Stimulated activated CD4-positive, alpha-beta T cell treated with anti-CD3 and anti-CD28 coated beads, Interleukin-12 subunit alpha, Interleukin-12 subunit beta, amount 100 ng/mL, for 48 hours (primary cell): Measurements from ENCODE around the gene RTKN.

Experiments
- DNase-seq, 3 donors: peaks; one replicate each; pipeline ENCODE4 v3.0.0-alpha.2; 2020; ENCODE audit warnings: low read depth in 2 of 3, low spot score in 1 of 3

Gene RTKN

DNA sequence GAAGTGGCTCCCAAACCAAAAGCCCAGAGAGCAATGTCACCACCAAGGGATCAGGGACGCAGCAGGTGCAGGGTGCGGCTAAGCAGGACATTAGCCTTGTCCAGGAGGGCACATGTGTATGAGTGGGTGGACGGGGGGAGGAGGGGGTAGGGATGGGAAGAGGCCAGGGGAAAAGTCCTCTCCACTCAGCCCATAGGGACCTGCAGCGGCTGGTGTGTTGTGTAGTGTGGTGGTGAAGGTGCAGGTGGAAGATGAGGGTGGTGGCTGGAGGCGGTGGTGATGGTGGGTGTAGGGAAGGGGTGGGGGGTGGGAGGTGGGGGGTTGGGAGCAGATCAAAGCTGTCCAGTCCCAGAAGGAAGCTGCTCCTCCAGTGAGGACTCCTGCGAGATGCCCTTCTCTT, 24.0 kb downstream of the RTKN start:
- DNase-seq, result no peak

DNA sequence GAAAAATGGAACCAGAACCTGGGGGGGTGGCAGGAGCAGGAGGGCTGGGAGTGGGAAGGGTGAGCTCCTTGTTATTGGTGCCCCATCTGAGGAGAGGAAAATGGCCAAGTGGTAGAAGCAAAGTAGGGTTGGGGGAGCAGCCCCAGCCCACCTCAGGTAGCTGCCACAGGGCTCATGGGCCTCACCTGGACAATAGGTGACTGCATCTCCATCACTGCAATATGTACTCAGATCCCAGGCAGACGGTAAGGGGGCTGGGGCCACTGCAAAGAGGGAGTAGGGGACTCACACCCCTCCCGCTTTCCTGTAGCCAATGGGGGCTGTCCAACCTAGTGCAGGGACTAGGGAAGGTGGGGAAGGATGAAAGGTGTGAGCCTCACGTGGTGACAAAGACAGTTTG, 24.5 kb downstream of the RTKN start:
- no peak for DNase-seq

DNA sequence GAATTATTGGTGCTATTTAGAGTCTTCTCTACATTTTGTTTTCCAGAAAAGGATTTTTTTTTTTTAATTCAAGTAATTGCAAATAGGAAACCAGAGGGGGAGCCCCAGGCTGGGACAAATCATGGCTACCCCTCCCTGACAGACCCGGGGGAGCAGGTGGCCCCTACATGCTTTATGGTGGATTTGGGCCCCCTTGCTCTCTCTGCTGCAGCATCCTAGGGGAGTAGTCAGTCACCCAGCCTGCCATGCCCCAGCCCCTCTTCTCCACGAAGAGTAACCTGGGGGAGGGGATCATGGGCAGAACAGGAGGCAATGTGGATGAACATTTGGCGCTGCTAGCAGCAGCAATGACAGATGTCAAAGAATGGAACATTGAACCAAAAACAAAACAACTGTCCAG, 25.0 kb downstream of the RTKN start:
- DNase-seq, result no peak

DNA sequence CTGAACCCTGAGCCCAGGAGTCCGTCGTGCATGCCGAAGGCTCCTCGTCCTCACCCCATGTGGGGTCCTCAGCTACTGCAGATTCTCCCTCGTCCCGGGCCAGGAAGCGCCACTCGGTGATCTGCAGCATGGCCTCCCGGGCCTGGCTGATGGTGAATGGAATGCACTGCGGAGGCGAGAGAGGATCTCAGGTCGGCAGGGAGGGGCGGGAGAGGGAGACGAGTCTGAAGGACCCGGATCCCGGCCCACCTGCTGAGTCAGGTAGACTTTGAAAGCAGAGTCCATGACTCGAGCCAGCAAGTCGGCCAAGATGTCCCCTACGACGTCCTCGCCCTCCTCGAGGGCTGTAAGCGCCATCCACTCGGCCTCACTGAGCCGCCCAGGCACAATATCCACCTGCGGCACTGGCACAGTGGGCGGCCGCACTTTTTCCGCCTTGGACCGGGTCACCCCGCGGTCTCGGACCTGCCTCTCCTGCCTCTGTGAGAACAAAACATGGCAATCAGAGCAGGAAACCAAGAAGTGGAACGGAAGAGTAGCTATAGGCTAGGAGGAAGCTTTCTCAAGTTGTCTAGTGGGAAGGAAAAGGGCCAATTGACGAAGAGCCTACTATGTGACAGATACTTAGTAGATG, 25.9 kb downstream of the RTKN start:
- DNase-seq, result no peak

DNA sequence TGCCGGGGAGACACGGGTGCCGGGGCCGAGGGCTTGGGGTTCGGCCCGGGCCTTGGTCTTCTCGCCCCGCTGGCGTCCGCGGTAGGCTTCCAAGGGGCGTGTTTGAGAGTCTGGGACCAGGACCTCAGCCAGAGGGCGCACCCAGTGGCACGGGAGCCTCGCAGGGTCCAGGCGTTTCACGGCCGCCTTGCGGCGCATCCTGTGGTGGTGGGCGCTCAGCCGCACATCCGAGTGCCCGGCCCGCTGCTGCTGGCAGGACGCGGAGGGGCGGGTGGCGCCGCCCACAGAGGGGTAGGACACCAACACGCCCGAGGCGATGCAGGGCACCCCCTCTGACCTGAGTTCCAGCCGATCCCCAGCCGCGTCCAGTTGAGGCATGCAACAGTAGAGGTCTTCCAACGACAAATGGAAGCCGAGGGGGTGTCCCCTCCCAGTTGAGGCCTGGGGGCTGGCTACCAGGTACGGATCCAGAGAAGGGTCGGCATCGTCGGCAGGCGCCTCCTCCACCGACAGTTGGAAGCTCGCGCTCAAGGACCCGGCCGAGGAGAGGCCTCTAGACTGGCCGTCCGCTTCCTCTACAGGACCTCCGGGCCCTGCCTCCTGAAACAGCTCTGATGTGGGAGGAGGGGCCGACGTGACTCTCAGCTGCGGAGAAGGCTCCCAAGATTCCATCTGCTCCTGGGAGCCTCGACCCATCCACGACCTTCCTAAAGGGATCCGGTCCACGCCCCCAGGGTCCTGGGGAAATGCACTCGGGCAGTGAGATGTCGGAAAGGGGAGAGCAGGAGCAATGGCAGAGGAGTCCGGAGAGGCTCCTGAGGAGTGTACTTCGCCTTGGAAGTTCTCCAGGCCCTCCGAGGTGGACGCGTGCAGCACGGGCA, 26.6 kb downstream of the RTKN start:
- DNase-seq, result no peak

DNA sequence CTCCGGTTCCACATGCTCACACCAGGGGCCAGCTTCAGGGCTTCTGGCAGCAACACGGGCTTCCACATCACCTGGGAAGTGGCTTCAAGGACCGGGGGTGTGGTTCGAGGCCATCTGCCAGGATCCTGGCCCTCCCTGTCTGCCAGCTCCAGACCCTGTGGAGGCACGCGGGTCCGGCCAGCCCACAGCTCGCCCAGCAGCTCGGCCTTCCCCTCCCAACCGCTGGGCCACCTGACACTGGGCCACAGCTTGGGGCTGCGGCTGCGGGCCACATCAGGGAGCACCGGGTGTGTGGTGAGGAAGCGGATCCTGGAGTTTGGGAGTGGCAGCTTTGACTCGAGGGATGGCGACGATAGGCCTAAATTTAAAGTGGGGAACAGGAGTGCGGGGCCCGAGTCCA, 27.3 kb downstream of the RTKN start:
- DNase-seq, result no peak

DNA sequence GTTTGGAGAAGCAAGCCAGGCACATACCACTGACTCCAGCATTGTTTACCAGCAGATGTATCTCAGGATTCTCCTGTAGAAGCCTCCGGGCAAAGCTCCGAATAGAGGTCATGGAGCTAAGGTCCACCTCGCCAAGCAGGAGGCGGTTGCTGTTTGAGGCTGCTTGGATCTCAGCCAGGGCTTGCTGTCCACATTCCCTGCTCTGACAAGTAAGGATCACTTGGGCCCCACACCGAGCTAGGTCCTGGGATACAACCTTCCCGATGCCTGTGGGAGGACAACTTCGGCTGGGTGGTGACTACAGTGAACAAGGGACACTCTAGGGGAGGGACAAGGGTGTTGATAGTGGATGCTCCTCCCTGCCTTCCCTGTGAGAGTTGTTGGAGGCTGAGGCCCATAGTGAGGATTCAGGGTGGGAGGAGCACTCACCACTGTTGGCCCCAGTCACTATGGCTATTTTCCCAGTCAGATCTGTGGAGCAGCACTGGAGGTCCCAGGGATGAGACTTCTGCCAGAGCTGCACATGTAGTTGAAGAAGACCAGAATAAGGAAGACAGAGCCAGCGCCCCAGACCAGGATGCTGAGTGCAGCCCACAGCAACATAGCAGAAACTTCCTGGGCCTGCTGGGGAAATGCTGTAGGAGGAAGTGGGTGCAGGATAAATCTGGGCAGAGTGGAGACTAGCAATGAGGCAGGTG, 28.6 kb downstream of the RTKN start:
- no peak for DNase-seq

DNA sequence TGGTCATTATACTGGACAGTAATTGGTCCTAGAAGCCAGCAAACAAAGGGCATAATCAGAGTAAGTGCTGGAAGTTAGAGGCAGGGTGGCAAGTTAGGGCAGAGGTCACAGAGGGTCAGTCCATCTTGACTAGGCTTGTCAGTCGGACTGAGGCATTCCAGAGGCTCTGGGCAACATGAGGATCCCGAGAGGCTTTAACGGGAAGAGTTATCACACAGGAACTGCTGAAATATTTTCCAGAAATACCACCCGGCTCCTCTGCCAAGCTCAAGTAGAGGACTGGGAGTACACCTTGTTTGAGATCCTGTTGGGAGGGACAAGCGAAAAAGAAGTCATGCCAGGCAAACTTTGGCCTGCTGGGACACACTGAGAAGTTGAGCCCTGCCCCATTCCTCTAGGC, 34.1 kb downstream of the RTKN start:
- DNase-seq, result no peak

DNA sequence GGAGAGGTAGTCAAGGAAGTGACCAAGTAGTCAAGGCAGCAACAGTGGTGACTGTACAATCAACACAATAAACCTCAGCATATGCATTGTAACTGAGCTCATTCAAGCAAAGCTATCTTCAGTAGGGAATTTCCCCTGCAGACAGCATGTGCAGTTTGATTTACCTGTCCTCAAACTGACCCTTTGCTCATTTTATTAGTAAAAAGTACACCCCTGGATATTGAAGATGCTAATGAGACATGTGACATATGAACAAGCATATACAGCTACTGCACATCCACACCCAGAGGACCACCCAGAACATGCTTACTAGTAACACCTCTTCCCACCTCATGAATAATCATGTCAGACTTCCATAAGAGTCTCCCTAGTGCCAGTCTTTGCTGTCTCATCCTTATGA, 35.7 kb downstream of the RTKN start:
- DNase-seq, result no peak

DNA sequence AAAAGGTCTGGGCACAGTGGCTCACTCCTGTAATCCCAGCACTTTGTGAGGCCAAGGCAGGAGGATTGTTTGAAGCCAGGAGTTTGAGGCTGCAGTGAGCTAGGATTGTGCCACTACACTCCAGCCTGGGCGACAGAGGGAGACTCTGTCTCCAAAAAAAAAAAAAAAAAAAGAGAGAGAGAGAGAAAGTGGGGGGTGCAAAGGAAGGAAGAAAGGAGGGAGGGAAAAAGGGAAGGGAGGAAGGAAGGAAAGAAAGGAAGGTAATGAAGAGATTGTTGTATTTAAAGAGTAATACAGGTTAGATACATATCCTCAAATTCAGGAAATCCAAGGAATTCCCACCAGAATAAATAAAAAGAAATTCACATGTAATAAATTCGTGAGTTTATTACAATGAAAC, 39.8 kb downstream of the RTKN start:
- no peak for DNase-seq

DNA sequence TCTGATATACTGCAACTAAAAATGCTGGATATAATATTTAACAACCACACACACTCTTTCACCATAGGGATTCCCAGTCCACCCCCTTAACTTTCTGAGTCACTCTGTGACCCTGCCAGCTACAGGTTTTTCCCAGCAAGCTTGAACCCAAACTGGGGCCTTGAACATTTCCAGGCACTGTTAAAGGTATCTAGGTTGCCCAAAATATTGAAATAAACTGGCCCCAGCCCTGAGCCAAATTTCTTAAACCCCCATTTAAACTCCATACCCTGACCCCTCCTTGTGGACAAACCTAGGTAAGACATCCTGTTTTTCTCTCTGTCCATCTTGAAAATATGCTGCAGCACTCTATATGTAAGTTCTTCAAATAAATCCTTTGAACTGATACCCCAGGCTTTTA, 42.0 kb downstream of the RTKN start:
- DNase-seq, result no peak

DNA sequence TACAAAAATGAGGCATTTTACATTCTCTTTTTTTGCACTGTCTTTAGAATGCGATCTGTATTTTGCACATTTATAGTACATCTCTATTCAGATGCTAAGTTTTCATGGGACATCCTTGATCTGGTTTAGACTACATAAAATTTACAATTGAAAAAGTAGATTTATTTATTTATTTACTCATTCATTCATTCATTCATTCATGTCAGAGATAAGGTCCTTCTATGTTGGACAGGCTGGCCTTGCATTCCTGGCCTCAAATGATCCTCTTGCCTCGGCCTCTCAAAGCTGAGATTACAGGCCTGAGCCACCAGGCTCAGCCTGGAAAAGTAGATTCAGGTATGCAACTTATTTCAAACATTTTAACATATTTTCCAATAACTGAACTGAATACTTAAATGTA, 45.6 kb downstream of the RTKN start:
- DNase-seq, result no peak

DNA sequence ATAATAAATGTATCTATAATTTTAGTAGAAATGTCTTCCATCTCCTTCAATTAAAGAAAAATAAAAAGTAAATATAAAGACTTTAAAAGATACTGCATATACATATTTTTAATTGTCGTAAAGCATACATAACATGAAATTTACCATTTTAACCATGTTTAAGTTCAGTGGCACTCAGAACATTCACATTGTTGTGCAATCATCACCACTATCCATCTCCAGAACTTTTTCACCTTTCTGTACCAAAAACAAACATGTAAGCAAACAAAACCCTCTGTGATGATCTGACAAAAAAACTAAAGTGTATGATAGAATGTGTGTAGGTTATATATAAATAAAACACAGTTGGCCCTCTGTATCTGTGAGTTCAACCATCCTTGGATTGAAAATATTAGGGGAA, 48.2 kb downstream of the RTKN start:
- no peak for DNase-seq

DNA sequence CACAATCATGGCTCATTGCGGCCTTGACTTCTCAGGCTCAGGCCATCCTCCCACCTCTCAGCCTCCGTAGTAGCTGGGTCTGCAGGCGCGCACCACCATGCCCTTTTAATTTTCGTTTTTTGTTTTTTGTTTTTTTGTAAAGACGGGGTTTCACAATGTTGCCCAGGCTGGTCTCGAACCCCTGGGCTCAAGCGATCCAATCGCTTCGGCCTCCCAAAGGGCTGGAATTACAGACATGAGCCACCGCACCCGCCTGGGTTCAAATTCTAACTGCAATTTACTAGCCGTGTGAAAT, 49.3 kb downstream of the RTKN start:
- no peak for DNase-seq

DNA sequence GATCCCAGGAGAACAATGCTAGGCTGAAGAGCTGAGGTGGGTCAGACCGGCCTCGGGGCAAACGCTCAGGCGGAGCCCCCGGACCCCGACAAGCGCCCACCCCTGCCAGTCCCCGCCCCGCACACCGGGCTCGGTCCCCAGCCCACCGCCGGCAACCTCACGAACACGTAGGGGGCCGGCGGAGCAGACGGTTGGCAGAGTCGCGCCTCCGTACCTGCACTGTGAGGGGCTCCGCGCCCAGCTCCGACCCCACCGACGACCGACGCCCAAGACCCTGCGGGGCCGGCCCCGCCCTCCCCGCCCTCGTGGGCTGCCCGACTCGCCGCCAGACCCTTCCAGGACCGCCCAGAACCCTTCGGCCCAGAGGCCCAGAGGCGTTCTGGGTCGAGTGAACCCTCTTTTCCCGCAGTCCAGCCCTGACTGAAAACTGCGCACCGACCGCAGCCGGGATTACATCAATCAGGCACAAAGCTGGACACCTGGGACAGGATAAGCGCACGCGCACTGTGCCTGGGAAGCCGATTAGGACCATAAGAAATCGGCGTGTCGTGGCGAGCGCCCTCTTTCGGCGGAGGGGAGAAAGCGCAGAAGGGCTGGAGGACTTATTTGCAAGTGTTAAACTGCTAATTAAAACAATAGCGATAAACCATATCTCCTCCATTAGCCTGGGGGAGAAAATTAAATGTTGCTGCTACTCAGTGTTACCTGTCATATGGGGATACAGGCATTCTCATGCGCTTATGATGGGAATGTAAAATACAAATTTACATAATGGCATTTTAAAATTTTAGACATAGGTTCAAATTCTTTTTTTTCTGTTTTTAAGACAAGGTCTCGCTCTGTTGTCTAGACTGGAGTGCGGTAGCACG, 49.9 kb downstream of the RTKN start:
- peak; percentile 90 to 96 (median 91) for DNase-seq

DNA sequence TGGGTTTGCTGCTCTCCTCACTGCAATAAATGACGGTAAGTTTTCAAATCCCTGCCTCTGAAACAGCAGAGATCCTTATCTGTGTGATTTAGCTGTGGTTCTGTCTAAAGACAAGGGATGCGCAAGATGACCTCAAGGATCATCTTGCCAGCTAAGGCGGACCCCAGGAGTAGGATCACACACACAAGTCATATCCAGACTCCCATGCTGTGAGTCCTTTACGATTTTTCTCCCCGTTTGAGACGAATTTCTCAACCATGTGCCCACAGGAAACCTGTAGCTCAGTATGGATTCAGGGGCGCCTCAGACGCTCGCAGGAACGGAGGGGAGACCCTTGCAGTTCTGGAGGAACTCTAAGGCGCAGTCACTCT, 50.5 kb downstream of the RTKN start:
- DNase-seq, result no peak

DNA sequence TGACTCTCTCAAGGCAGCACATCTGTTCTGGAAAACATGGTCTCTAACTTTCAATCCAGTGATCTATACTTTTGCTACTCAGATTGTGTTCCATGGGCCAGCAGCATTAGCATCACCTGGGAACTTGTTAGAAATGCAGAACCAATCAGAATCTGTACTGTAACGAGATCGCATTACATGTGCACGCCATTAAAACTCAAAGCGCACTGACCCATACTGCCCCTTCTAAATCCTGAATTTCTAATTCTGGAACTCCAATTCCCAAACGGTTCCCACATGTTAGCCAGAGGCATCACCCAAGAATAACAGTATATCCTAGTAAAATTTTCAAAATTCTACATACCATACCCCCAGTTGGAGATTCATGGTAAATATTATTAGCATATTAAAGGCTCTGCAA, 51.1 kb downstream of the RTKN start:
- DNase-seq, result no peak

DNA sequence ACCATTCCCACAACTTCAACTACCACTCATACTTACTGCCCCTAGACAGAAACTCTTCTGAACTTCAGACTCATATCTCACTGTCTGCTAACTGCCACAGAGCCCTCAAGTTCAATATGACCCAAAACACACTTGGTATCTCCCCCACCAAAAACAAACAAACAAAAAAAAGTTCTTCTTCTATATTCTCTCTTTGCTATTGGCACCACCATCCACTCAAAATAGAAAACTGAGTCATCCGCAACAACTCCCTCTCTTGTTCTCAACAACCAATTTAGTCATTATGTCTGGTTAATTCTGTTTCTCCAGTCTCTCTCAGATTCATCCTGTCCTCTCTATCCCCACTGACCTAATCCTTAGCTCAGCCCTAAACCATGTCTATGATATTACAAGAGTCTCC, 54.4 kb downstream of the RTKN start:
- DNase-seq, result no peak

DNA sequence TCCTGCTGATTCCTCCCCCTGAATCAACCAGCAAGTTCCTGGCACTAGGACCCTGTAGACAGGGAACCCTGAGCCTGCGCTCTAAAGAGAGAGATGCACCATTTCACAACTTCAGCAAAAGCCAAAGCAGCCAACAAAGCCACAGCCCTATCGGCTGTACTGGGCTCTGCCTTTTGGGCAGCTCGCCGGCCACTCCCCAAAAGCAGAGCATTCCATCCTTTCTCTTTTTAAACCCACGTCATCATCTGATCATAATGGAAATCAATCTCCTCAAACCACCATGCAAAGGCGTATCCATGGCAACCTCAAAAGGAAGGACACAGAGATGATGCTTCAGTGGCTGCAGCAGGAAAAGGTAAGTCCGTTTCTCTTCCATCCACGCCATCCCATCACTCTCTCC, 56.3 kb downstream of the RTKN start:
- DNase-seq, result no peak

DNA sequence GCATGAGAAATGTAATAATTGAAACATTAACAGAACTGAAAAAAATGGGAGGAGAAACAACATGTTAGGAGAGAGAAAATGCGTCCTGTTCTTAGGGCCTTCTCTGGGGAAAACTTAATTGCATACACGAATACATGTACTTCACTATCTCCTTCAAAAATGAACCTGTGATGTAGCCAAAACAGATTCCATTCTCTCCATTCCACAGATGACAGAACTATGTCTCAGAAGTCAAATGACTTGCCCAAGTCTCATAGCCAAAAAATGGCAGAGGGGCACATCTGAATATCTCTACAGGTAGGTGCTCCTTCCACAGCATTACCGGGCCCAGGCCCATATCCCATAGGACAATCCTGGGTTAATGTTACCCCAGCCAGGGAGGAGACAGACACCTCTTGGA, 57.7 kb downstream of the RTKN start:
- no peak for DNase-seq

DNA sequence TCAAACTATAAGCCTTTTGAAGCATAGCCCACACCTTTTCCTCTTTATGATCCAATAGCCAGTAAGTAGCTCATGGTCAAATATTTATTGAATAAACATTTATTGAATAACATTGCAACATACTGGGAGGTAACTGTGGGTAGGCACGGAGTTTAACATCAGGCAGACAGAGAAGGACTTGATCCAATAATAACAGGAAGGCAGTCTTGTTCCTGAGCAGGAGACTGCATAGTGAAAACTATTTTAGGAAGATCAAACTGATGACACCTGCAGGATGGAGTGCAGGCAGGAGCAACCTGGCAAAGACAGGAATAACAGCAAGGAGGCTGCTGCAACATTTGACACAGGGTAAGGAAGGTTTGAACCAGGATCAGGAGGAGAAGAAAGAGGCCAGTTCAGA, 58.5 kb downstream of the RTKN start:
- no peak for DNase-seq

DNA sequence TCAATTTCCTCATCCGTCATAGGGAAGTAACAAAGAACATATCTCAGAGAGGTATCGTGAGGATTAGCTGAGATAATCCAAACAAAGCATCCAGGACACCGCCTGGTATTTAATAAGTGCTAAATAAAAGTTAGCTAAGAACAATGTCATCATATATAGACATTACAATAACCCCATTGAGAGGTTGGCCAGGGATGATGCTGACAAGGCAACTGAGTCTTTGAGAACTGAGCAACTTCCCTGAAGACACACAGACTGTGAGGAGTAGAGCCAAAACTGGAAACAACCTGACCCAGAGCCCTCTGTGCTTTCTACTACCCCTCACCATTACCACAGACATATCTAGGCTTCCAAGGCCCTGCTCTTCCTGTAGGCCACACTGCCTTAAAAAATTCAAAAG, 60.0 kb downstream of the RTKN start:
- DNase-seq, result no peak
